ENCODE results near the gene SAFB. TPM values are rescaled to one million over a fixed set of nuclear protein-coding genes. Genes with fewer than 3 reads are reported as not detected.

Gene SAFB
- polyA plus RNA-seq, 2 of the 4 experiments (the other 2 are of a cell fraction), result 55.0 to 74.0 TPM

GRCh38 chr19:5644037-5644436 lies 21.2 kb downstream of the SAFB start:
- TF ChIP-seq, protein P1, sequence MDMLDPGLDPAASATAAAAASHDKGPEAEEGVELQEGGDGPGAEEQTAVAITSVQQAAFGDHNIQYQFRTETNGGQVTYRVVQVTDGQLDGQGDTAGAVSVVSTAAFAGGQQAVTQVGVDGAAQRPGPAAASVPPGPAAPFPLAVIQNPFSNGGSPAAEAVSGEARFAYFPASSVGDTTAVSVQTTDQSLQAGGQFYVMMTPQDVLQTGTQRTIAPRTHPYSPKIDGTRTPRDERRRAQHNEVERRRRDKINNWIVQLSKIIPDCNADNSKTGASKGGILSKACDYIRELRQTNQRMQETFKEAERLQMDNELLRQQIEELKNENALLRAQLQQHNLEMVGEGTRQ (IDR thresholded peaks at IDR 0.05), result no peak
- no peak for TF ChIP-seq JUN (IDR thresholded peaks at IDR 0.05)
- TF ChIP-seq CEBPB (IDR thresholded peaks at IDR 0.05), result no peak
- no peak for TF ChIP-seq SMC3 (IDR thresholded peaks at IDR 0.05)
- TF ChIP-seq NPAS2 (CRISPR knock-in tag; IDR thresholded peaks at IDR 0.05; ENCODE audit: borderline replicate concordance), result no peak
- no peak for TF ChIP-seq RCOR1 (IDR thresholded peaks at IDR 0.05; ENCODE audit: low read depth, low read length)
- no peak for TF ChIP-seq RAD21 (conservative IDR thresholded peaks at IDR 0.05 in 1 of 2, IDR thresholded peaks at IDR 0.05 in 1 of 2)
- TF ChIP-seq E2F6 (IDR thresholded peaks at IDR 0.05; ENCODE audit: borderline replicate concordance, low read depth), result no peak
- no peak for TF ChIP-seq POLR2A (IDR thresholded peaks at IDR 0.05; ENCODE audit: low read length)
- no peak for TF ChIP-seq HDAC2 (IDR thresholded peaks at IDR 0.05)
- TF ChIP-seq, protein P2, sequence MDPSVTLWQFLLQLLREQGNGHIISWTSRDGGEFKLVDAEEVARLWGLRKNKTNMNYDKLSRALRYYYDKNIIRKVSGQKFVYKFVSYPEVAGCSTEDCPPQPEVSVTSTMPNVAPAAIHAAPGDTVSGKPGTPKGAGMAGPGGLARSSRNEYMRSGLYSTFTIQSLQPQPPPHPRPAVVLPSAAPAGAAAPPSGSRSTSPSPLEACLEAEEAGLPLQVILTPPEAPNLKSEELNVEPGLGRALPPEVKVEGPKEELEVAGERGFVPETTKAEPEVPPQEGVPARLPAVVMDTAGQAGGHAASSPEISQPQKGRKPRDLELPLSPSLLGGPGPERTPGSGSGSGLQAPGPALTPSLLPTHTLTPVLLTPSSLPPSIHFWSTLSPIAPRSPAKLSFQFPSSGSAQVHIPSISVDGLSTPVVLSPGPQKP (IDR thresholded peaks at IDR 0.05; ENCODE audit: low read depth, low read length), result no peak
- no peak for TF ChIP-seq EP300 (IDR thresholded peaks at IDR 0.05)
- TF ChIP-seq MAFK (IDR thresholded peaks at IDR 0.05; ENCODE audit: partially characterized antibody), result no peak
- TF ChIP-seq POLR2AphosphoS2 (conservative IDR thresholded peaks at IDR 0.05; ENCODE audit: low read length), result no peak
- no peak for TF ChIP-seq RARB (CRISPR knock-in tag; IDR thresholded peaks at IDR 0.05)
- no peak for TF ChIP-seq HMGXB4 (CRISPR knock-in tag; IDR thresholded peaks at IDR 0.05; ENCODE audit: borderline replicate concordance)
- WGBS (ENCODE audit: missing lambda C conversion rate), result 97% methylated on average over 2 of the region's 2 CpGs
- ATAC-seq, result no peak
- H3K27ac ChIP-seq, result no peak overlapping the region
- H3K4me3 ChIP-seq, result no peak overlapping the region
- no peaks in the 10 kb centered on the region for H3K9me3 ChIP-seq
- no peak overlapping the region for H3K4me2 ChIP-seq
- POLR2A ChIA-PET, result no interaction called here
- FAIRE-seq, result no peak
- DNase-seq (ENCODE audit: low read depth in 1 of 2, low spot score in 1 of 2), result no peak
- CTCF ChIA-PET, result no interaction called here
- 0 out of 3 replicates have a peak, but pooled peaks cover 9% of the 10 kb centered on the region for H3K4me1 ChIP-seq

GRCh38 chr19:5645409-5645808 lies 22.5 kb downstream of the SAFB start:
- TF ChIP-seq CEBPB (IDR thresholded peaks at IDR 0.05) (no peak), RCOR1 (IDR thresholded peaks at IDR 0.05; ENCODE audit: low read depth, low read length) (no peak), FOSB (CRISPR knock-in tag; IDR thresholded peaks at IDR 0.05) (no peak), HEYL (CRISPR knock-in tag; IDR thresholded peaks at IDR 0.05) (no peak), NFE2L2 (conservative IDR thresholded peaks at IDR 0.05; ENCODE audit: low read length) (no peak)
- TF ChIP-seq, protein P3, sequence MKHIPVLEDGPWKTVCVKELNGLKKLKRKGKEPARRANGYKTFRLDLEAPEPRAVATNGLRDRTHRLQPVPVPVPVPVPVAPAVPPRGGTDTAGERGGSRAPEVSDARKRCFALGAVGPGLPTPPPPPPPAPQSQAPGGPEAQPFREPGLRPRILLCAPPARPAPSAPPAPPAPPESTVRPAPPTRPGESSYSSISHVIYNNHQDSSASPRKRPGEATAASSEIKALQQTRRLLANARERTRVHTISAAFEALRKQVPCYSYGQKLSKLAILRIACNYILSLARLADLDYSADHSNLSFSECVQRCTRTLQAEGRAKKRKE (CRISPR knock-in tag; IDR thresholded peaks at IDR 0.05; ENCODE audit: low read depth), result no peak
- TF ChIP-seq, protein P4, sequence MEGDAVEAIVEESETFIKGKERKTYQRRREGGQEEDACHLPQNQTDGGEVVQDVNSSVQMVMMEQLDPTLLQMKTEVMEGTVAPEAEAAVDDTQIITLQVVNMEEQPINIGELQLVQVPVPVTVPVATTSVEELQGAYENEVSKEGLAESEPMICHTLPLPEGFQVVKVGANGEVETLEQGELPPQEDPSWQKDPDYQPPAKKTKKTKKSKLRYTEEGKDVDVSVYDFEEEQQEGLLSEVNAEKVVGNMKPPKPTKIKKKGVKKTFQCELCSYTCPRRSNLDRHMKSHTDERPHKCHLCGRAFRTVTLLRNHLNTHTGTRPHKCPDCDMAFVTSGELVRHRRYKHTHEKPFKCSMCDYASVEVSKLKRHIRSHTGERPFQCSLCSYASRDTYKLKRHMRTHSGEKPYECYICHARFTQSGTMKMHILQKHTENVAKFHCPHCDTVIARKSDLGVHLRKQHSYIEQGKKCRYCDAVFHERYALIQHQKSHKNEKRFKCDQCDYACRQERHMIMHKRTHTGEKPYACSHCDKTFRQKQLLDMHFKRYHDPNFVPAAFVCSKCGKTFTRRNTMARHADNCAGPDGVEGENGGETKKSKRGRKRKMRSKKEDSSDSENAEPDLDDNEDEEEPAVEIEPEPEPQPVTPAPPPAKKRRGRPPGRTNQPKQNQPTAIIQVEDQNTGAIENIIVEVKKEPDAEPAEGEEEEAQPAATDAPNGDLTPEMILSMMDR (IDR thresholded peaks at IDR 0.05), result no peak
- H3K27ac ChIP-seq, result no peak overlapping the region
- 0 out of 3 replicates have a peak, but pooled peaks cover 9% of the 10 kb centered on the region for H3K4me1 ChIP-seq
- POLR2A ChIA-PET, result no interaction called here
- no peak overlapping the region for H3K4me2 ChIP-seq
- no peak overlapping the region for H3K4me3 ChIP-seq
- ATAC-seq, result no peak
- CTCF ChIA-PET, result no interaction called here
- no peaks in the 10 kb centered on the region for H3K9me3 ChIP-seq
- no peak for FAIRE-seq
- WGBS (ENCODE audit: missing lambda C conversion rate), result 94% methylated on average over 5 of the region's 5 CpGs
- DNase-seq (ENCODE audit: low read depth in 1 of 2, low spot score in 1 of 2), result no peak
